CD4-positive, alpha-beta T cell treated with Interleukin-17A for 1 hour (primary cell): ENCODE measurements around the gene CPE.

Experiments used
- DNase-seq: peaks from one replicate; pipeline ENCODE4 v3.0.0-alpha.2; 2020

CPE gene

DNA sequence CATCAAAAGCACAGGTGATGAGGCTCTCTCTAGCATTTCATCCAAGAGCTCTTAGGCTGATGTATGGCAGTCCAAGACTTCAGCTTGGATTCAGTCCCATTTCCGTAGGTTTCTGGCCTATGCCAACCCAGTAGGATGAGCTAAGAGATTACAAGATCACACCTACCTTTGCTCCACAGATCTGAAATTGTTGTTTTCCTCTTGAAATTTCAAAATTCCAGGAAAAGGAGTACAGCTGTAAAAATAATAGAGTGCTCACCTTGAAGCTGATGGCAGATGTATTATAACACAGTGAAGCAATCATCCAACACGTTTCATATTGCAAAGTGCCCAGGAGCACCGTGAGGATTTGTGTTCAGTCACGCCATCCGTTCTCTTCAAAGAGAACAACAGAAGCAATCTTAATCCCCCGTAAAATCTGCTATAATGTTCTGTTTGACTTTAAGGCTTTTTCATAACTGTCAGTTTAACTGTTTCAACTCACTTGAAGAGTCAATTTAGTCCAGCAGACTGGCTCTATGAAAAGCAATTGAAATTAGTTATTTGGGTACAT, 137.5 kb downstream of the CPE start:
- no peak for DNase-seq

DNA sequence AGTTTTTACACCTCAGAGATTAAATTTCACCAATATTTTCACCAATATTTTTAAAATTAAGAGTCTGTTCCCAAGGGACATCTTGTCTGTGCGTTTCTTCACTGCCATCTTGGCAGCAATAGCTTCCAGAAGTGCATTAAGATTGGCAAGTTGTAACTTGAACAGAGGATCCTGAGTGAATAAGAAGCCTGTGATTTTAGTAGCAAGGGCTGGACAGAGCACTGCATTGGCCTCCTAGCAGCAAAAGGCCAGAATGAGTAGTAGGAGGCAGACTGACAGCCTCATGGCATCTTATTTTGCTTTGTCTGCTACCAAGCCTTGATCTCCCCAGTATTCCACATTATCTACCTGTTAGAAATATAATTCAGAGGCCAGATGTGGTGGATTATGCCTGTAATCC, 138.4 kb downstream of the CPE start:
- no peak for DNase-seq

DNA sequence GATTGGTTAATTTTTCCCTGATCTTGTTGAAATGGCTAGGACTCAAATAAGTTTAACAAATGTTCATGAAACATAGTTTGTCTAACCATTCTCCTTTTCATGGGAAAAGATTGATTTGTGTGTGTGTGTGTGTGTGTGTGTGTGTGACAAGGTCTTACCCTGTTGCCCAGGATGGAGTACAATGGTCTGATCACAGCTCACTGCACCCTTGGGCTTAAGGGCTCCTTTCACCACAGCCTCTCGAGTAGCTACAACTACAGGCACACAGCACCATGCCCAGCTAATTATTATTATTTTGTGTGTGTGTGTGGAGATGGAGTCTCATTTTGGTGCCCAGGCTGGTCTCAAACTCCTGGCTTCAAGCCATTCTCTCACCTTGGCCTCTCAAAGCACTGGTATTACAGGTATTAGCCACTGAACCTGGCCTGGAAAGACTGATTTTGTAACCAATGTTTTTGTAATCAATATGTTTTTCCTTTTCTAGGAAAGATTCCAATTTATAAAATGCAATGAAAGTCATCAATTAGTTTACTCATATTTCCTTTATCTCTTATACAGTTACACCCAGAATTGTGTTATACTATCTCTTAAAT, 139.3 kb downstream of the CPE start:
- DNase-seq, result no peak

DNA sequence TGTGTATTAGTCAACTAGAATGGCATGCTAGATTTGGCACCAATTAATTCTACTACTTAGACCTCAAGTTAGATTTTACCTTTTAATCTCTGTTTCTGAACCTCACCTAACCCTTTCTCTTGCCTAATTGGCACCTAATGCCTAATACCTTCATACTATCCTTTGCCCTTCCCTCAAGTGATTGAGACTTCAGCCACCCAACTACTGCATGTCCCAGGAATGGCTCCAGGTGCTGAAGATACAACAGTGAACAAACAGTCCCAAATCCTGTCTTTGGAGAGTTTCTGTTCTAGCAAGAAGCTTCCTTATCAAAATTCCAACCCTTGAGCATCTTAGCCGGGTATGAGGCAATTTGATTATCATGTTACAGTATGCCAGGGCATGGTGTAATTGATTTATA, 139.9 kb downstream of the CPE start:
- no peak for DNase-seq

DNA sequence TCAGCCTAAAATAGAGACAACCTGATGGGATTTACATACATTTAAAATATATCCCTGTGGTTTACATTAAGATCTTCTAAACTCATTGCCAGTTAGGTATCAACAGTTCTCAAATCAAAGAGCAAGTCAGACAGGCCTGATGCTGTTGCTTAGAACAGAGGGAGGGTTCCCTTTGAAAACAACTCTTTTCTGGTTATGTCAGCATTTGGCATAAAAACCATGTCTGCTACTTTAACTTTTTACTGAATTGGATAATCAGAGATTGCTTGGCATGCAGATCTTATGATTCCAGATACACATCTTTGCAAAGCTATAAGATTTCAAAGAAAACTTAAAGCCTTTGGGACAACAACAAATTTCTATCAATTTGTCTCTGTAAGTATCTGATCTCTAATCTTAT, 140.8 kb downstream of the CPE start:
- no peak for DNase-seq

DNA sequence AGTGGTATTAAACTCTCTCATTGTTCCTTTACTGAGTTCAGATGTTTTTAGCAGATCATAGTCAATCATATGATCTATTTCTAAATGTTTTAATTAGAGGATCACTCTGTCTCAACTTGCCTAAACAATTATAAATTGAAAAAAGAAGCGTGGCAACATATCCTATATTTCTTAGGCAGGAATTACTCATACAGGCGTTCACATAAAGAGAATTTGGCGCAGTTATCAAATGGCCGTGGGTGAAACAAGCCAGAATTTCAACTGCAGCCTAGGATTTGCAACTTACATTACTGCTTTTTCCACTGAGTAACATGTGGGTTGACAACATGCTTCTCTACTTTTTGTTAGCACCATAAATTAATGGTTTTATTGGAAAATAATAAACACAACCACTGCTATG, 141.3 kb downstream of the CPE start:
- no peak for DNase-seq

DNA sequence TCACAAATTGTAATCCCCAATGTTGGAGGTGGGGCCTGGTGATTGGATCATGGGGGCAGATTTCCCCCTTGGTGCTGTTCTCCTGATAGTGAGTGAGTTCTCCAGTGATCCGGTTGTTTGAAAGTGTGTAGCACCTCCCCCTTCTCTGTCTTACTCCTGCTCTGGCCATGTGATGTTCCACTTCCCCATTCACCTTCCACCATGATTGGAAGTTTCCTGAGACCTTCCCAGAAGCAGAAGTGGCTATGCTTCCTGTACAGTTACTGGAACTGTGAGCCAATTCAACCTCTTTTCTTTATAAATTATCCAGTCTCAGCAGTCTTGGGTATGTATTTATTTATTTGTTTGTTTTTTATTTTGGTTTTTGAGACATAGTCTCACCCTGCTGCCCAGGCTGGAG, 143.2 kb downstream of the CPE start:
- DNase-seq, result no peak

DNA sequence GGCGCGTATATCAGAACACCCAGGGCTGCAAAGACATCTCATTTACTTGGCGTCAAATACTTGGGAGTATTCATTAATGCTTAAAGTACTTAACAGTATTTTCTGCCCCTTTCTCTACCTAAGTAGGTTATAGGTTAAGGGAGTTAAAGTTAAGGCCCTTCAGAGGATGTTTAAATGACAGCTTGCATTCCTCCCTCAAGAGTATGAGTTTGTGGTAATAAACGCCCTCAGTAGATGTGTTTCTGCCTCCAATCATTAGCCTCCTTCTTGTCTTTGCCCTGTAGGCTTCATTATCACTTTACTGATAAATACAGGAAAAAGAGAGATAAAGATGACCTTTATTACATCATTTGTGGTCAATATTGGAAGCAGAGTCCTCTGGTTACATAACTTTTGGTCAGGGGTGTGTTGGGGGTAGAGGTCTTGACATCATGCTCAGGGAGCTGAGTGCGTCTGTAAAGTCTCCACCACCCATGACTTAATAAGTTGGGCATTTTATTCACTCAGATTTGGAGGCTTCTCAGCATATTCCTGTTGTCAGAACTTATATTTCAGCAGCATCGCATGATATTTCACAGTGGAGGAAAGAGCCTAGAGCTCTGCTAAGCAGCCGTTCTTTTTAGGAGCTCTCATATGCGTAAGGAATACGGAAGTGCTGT, 145.9 kb downstream of the CPE start:
- no peak for DNase-seq

DNA sequence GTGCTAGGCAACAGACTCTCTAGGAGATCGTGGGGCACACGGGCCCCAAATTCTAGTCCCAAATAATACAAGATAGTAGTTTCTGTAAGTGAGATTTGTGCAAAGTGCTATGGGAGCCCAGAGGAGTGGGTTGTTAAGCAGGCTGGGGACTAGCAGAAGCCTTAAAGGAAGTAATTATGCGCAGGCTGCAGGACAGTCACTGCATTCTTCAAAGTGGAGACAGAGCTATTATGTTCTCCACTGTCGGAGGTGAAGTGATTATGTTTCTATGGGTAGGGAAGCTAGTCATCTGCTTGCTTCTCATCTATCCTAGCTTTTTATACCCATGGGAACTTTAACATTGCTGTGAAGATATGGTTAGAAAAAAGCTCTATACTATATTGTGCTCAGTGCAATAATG, 154.2 kb downstream of the CPE start:
- no peak for DNase-seq

DNA sequence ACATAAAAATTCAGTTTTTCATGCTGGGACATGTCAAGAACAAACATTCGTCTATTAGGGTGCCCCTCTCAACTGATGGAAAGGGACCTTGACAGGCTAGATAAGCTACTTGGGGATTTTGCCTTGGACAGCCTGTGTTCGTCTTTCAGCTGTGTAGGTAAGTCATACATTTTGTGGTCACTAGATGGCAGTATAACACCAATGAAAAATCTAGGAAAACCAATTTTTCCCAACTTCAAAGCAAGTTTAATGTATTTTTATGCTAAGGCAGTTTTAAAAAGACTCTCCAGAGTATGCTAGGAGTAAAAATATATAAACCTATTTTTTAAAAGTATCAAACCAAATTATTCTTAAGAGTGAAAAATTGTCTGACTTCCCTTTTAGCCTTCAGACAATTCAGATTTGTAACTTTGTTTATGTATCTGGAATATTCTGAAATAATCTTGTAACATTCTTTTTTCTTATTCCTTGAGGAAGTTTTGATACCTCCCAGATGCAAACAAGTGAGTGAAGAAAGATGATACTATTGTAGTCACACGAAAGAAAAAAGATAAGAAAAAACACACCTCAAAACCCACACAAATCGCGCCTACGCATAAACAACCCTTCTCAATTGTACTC, 158.3 kb downstream of the CPE start:
- DNase-seq, result peak; percentile 48

DNA sequence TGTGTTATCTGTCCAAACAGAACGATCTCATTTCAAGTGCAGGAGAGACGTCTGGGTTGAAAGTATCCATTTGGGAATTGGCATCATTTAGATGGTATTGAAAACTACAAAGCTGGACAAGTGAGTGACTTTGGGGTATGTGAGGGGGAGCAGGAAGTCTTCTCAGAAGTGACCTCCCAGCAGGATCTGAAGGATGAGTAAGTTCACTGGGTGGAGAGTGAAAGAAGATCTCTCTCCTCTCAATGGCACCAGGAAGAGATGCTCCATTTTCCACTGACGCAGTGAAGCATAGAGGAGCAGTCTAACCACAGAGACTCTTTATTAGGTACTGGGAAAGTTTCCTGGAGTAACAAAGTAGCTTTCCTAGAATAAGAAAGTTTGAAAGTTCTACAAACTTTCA, 161.0 kb downstream of the CPE start:
- no peak for DNase-seq

DNA sequence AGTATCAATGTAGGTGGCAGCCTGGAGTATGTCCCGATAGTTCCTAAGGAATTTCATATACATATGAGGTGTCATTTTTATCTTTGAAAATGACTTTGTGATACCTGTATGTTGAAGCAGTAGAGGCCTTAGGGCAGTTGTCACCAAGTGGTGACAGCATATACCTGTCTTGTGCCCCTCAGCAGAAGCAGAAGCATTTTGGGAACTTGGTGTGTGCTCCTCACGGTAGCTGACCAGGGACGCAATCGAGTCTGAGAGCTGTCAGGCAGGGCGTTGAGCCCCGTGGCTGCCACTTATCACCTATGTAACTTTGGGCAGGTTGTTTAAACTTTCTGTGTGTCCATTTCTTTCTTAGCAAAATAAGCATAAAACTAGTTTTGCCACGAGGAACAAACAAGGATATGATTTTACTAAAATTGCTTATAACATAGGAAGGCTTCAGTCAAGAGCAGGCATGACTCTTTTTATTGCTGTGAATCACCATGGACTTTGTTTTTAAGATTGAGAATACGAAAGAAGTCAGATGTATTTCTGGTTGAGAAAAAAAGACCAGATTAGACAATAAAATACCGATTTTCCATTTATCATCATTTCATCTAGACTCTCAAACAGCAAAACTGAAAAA, 161.5 kb downstream of the CPE start:
- DNase-seq, result no peak

DNA sequence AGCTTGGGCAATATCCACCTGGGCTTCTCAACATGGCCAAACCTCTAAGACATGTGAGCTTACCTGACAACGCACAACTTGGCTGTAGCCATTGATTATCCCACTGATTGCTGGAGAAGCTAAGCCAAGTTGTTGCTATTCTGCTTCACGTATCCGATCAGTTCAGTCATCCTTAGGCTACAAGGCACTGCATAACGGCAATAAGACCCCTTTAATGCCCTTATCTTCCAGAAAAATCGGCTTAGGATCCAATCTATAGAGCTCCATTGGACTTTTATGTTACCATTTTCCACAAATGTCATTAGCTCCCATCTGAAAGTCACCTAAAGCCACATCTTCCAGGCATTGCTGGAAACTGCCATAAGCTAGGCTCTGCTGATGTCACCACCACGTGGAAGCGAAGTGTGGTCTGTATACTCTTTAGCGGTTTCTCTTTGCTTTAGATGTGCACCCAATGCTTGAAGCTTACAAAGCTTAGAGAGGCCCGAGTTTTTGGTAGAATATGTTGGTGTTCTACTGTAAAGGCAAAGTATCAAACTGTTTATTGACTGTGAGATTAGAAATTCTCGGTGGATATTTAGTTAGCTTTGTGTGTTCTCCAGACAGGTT, 163.1 kb downstream of the CPE start:
- no peak for DNase-seq

DNA sequence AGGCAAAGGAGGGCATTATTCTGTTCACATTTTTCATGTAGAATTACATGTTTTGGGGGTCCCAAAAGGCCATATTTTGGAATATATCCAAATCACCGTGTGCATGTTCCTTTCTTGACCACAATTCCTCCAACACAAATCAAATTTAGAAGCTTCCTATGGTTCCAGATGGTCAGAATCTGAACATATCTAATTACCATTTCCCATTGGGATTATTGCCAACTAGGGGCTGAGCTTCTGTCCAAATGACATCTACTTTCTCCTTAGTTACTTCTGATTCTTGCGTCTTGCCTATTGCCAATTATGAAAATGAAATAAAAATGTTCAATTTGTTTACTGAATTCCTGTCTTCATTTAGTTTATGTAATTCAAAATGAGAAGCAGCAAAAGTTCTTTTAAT, 163.7 kb downstream of the CPE start:
- DNase-seq, result no peak
